Activated CD8-positive, alpha-beta T cell treated with anti-CD3 and anti-CD28 coated beads for 36 hours (primary cell): Measurements from ENCODE around the gene CMSS1. TPM values are rescaled to one million over a fixed set of nuclear protein-coding genes. Genes with fewer than 3 reads are reported as not detected.

Source experiments
- ATAC-seq: fragments of 200-7000 bp; cut with Tn5 transposase; one replicate; pipeline ENCODE4 v1.10.0; 2021; ENCODE audit warnings: mild to moderate bottlenecking, moderate library complexity
- CTCF ChIA-PET: fragments of 350-600 bp; sonication (Branson Sonifier 250); formaldehyde crosslinking; loops from one replicate; lab custom pipeline; 2021; ENCODE audit warnings: antibody characterized with exemption; lab: Charles Lee
- POLR2A ChIA-PET: fragments of 350-600 bp; sonication (Branson Sonifier 250); formaldehyde crosslinking; loops from one replicate; lab custom pipeline; 2021; ENCODE audit warnings: antibody characterized with exemption; lab: Charles Lee
- DNase-seq: peaks from one replicate; pipeline ENCODE4 v3.0.0-alpha.2; 2020
- H3K27ac Mint-ChIP-seq: one replicate; pipeline ENCODE4 v1.8.0; 2021; ENCODE audit warnings: mild to moderate bottlenecking, mixed read lengths
- H3K27me3 Mint-ChIP-seq: one replicate; pipeline ENCODE4 v1.8.0; 2021; ENCODE audit warnings: mixed read lengths
- H3K36me3 Mint-ChIP-seq: one replicate; pipeline ENCODE4 v1.8.0; 2021; ENCODE audit warnings: low read depth, mixed read lengths
- H3K4me1 Mint-ChIP-seq: one replicate; pipeline ENCODE4 v1.8.0; 2021; ENCODE audit warnings: low read depth, mixed read lengths
- H3K4me3 Mint-ChIP-seq: one replicate; pipeline ENCODE4 v1.8.0; 2021; ENCODE audit warnings: mild to moderate bottlenecking, moderate library complexity, mixed read lengths
- H3K9me3 Mint-ChIP-seq: one replicate; pipeline ENCODE4 v1.8.0; 2021; ENCODE audit warnings: mixed read lengths
- intact Hi-C: fragments of 100-400 bp; cut with micrococcal nuclease; formaldehyde crosslinking; loops from one replicate; pipeline ENCODE4 v1.10.0; 2022
- total RNA-seq, 2 experiments: library from RNA; stranded (reverse); gene quantifications; one replicate each; pipeline ENCODE4 v1.2.3, GENCODE V29; 2021
- TF ChIP-seq, protein P1 (sequence below): fragments of 200-600 bp; IDR thresholded peaks from one replicate; pipeline ENCODE4 v1.8.0; 2022; ENCODE audit warnings: antibody characterized with exemption, mild to moderate bottlenecking

Gene CMSS1
- total RNA-seq, 2 experiments from 2014 or later: 93.9 to 110 TPM

DNA sequence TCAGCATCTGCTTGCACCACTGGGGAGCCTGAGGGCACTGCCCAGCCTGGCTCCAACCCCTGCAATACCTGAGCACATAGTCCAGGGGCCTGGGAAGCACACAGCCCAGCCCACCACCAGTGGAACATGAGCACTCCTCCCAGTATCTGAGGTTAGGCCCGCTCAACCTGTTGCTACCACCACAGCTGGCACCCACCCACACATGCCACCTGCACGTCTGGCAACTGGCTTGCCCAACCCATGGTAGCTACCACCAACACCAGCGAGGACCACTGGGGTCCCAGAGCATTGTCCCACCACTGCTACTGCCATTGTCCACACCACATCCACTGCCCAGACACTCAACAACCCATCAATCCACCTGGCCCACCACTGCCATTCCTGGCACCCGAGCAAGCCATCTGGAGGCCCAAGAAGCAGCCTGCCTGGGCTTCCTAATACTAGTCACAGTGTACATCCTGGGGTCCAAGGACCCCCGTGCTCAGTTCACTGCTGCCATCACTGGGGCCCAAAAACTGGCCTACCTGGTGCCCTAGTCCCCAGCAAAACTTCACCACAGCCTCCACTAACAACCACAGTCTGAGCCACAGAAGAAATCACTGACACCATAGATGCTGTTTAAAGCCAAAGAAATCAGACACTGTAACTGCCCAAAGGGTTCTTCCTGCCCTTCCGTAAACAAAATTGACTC is 381.1 kb downstream of the CMSS1 start:
- intact Hi-C loops: no loop called here
- CTCF ChIA-PET: no interaction called here
- no peak overlapping the region for H3K4me3 Mint-ChIP-seq
- DNase-seq (no peak), ATAC-seq (no peak)
- H3K9me3 Mint-ChIP-seq: no peaks in the 10 kb centered on the region
- H3K36me3 Mint-ChIP-seq: no peaks in the 10 kb centered on the region
- POLR2A ChIA-PET: no interaction called here
- H3K27ac Mint-ChIP-seq: no peak overlapping the region
- no peaks in the 10 kb centered on the region for H3K4me1 Mint-ChIP-seq
- TF ChIP-seq, protein P1, sequence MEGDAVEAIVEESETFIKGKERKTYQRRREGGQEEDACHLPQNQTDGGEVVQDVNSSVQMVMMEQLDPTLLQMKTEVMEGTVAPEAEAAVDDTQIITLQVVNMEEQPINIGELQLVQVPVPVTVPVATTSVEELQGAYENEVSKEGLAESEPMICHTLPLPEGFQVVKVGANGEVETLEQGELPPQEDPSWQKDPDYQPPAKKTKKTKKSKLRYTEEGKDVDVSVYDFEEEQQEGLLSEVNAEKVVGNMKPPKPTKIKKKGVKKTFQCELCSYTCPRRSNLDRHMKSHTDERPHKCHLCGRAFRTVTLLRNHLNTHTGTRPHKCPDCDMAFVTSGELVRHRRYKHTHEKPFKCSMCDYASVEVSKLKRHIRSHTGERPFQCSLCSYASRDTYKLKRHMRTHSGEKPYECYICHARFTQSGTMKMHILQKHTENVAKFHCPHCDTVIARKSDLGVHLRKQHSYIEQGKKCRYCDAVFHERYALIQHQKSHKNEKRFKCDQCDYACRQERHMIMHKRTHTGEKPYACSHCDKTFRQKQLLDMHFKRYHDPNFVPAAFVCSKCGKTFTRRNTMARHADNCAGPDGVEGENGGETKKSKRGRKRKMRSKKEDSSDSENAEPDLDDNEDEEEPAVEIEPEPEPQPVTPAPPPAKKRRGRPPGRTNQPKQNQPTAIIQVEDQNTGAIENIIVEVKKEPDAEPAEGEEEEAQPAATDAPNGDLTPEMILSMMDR: no peak
- H3K27me3 Mint-ChIP-seq: no peaks in the 10 kb centered on the region

DNA sequence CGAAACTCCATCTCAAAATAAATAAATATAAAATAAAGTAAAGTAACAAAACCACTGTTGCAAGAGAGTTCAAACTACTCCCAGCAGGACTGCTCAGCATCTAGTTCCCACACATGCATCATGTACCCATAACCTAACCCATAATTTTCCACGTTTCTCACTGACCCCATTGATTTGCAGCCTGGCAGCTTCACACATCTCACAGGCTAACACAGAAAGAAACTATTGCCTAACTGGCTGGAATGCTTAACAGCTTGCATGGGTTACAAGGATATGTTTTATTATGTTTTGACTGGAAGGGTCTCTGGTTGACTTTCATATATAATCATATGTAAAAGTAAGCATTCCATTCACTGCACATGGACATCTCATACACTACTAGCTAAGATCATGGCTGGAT is 387.5 kb downstream of the CMSS1 start:
- POLR2A ChIA-PET: interaction anchor here (0.9 kb wide), 1 partner anchor 19 kb away, joined by 4 read pairs; no protein-coding TSS in a partner anchor
- Mint-ChIP-seq H3K27me3 (no peaks in the 10 kb centered on the region), H3K27ac (no peak overlapping the region), H3K9me3 (no peaks in the 10 kb centered on the region), H3K36me3 (no peaks in the 10 kb centered on the region), H3K4me3 (no peak overlapping the region), H3K4me1 (peaks cover 9% of the 10 kb centered on the region)
- TF ChIP-seq, protein P1: no peak
- no peak for DNase-seq
- no peak for ATAC-seq
- intact Hi-C loops: no loop called here
- CTCF ChIA-PET: interaction anchor here (1.0 kb wide), 1 partner anchor 137 kb away, joined by 3 read pairs; no protein-coding TSS in a partner anchor

DNA sequence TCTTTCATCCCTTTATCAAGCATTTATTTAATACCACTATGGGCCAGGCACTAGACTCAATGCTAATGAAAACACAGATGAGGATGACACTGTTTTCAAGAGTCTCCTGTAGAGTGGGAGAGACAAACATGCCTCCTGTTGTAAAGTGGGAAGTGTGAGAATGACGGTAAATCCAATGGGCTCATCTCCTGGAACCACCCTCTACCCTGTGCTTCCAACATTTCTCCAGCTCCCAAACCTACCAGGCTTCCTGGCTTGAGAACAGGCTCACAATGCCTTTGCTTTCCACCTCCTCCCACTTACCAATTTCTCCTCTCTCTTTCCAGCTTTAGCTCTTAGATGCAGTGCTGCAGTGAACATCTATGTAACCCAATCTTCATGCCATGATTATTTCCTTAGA is 389.0 kb downstream of the CMSS1 start:
- H3K4me1 Mint-ChIP-seq: peaks cover 19% of the 10 kb centered on the region
- H3K4me3 Mint-ChIP-seq: no peak overlapping the region
- ChIA-PET POLR2A (no interaction called here), CTCF (no interaction called here)
- DNase-seq (no peak), ATAC-seq (no peak)
- no peaks in the 10 kb centered on the region for H3K36me3 Mint-ChIP-seq
- no peak overlapping the region for H3K27ac Mint-ChIP-seq
- intact Hi-C loops: no loop called here
- TF ChIP-seq, protein P1: no peak
- H3K27me3 Mint-ChIP-seq: no peaks in the 10 kb centered on the region
- no peaks in the 10 kb centered on the region for H3K9me3 Mint-ChIP-seq

DNA sequence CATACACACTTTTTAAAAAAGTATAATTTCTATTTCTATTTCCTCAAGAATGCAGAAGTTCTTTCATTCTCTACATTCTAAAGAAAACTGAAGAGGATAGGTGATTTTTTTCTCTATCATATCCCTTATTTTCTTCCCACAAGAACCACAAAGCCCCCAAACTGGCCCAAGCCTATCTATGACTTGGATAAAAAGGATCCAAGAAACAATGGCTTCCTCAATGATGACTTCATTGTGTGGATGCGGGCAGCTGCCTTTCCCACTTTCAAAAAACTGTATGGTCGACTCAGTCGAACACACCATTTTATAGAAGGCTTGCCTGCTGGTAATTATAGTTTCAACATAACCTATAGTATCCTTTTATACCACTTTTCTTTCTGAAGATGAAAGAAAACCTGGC is 390.2 kb downstream of the CMSS1 start:
- ATAC-seq: no peak
- TF ChIP-seq, protein P1: no peak
- no peaks in the 10 kb centered on the region for H3K36me3 Mint-ChIP-seq
- DNase-seq: no peak
- POLR2A ChIA-PET: no interaction called here
- H3K9me3 Mint-ChIP-seq: no peaks in the 10 kb centered on the region
- H3K4me1 Mint-ChIP-seq: peaks cover 19% of the 10 kb centered on the region
- H3K27me3 Mint-ChIP-seq: no peaks in the 10 kb centered on the region
- H3K4me3 Mint-ChIP-seq: no peak overlapping the region
- CTCF ChIA-PET: no interaction called here
- intact Hi-C loops: no loop called here
- no peak overlapping the region for H3K27ac Mint-ChIP-seq

DNA sequence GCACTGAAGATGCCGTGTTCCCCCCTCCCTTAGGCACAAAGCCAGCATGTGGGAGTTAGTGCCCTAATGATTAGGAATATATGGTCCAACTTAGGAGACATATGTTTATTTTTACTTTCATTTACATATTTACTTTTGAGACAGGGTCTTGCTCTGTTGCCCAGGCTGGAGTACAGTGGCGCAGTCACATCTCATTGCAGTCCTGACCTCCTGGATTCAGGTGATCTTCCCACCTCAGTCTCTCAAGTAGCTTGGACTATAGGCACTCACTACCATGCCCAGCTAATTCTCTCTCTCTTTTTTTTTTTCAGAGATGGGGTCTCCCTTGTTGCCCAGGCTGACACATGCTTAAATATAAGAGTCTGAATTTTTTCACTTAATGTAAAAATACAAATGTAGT is 391.5 kb downstream of the CMSS1 start:
- ATAC-seq (no peak), DNase-seq (no peak)
- no peaks in the 10 kb centered on the region for H3K36me3 Mint-ChIP-seq
- H3K27ac Mint-ChIP-seq: no peak overlapping the region
- TF ChIP-seq, protein P1: no peak
- H3K4me1 Mint-ChIP-seq: peaks cover 19% of the 10 kb centered on the region
- no peaks in the 10 kb centered on the region for H3K9me3 Mint-ChIP-seq
- no peaks in the 10 kb centered on the region for H3K27me3 Mint-ChIP-seq
- CTCF ChIA-PET: no interaction called here
- POLR2A ChIA-PET: interaction anchor here (0.6 kb wide), 1 partner anchor 193 kb away, joined by 3 read pairs; no protein-coding TSS in a partner anchor
- H3K4me3 Mint-ChIP-seq: no peak overlapping the region
- intact Hi-C loops: no loop called here
